Dendritic cell treated with granulocyte-macrophage colony-stimulating factor and Interleukin-4, amounts not matched to agents 40 ng/mL and 50 ng/mL, for 4 days (primary cell): ENCODE data around the gene ADAM12.
"Not testable (repeated sequence)": the region's sequence is repeated elsewhere in the genome, so short reads cannot be mapped to it uniquely, and the experiment has no call there.

Experiments used
- H3K27ac Mint-ChIP-seq: one replicate; pipeline ENCODE4 v1.8.0; 2022; ENCODE audit warnings: mild to moderate bottlenecking, mixed read lengths
- H3K27me3 Mint-ChIP-seq: one replicate; pipeline ENCODE4 v1.8.0; 2022; ENCODE audit warnings: mild to moderate bottlenecking, mixed read lengths
- H3K36me3 Mint-ChIP-seq: one replicate; pipeline ENCODE4 v1.8.0; 2022; ENCODE audit warnings: low read depth, mixed read lengths
- H3K4me1 Mint-ChIP-seq: one replicate; pipeline ENCODE4 v1.8.0; 2022; ENCODE audit warnings: low read depth, mixed read lengths
- H3K4me3 Mint-ChIP-seq: one replicate; pipeline ENCODE4 v1.8.0; 2022; ENCODE audit warnings: mild to moderate bottlenecking, moderate library complexity, mixed read lengths
- H3K9me3 Mint-ChIP-seq: one replicate; pipeline ENCODE4 v1.8.0; 2022; ENCODE audit warnings: mixed read lengths
- intact Hi-C: fragments of 100-400 bp; cut with micrococcal nuclease; formaldehyde crosslinking; loops from one replicate; pipeline ENCODE4 v1.15.0; 2022

The ADAM12 gene

DNA sequence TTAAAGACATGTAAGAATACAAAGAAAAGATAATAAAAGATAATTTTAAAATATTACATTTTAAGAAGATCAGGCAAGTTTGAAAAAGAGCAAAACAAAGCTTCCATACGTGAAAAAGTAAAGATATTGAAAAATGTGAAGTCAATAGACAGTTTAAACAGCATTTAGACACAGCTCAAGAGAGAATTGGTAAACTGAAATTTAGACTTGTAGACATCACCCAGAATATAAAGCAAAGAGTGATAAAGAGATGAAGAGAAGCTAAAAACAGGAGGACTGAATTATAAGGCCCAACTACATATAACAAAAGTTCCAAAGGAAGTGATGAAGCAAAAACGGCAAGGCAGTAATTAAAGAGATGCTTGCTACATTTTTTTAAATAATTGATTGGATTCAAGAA, 13.8 kb downstream of the ADAM12 start:
- Mint-ChIP-seq H3K36me3 (no peaks in the 10 kb centered on the region), H3K9me3 (peaks cover 8% of the 10 kb centered on the region), H3K27me3 (no peaks in the 10 kb centered on the region), H3K4me1 (no peaks in the 10 kb centered on the region), H3K4me3 (no peak overlapping the region), H3K27ac (no peak overlapping the region)
- intact Hi-C loops, result no loop called here

DNA sequence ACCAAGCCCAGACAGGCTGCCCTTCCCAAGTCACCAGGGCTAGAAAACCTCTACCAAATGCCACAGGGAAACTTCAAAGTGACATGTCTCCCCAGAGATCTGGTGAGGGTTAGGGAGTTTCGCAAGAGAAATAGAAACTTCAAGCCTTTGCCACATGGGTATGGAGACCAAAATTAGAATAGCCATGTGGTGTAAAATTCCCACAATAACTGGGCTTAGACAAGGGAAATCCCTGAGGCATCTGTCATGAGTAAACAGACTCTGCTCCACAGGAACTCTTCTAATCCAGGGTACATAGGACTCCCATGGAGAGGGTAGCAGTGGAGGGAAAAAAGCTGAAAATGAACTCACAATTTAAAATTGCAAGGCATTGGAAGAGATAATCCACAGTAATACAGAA, 14.3 kb downstream of the ADAM12 start:
- no peaks in the 10 kb centered on the region for H3K27me3 Mint-ChIP-seq
- no peaks in the 10 kb centered on the region for H3K36me3 Mint-ChIP-seq
- intact Hi-C loops, result no loop called here
- peaks cover 8% of the 10 kb centered on the region for H3K9me3 Mint-ChIP-seq
- no peaks in the 10 kb centered on the region for H3K4me1 Mint-ChIP-seq
- no peak overlapping the region for H3K4me3 Mint-ChIP-seq
- no peak overlapping the region for H3K27ac Mint-ChIP-seq

DNA sequence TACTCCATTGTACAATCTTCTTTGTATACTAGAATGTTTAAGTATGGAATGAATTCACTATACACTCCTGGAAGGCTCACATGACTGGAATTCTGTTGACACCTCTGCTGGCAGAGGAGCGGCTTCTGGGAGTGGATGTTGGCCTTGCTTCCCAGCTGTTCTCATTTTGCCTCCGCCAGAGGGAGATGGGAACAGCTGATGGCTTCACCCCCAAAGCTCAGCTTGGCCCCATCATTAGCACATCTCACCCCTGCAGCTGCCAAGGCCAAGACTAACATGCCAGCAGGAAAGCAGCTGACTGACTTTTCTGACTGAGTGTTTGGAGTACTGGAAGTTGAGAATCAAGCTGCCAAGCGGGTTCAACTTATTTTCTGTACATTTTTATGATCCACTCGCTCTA, 15.1 kb downstream of the ADAM12 start:
- Mint-ChIP-seq H3K36me3 (no peaks in the 10 kb centered on the region), H3K4me1 (no peaks in the 10 kb centered on the region), H3K27ac (no peak overlapping the region), H3K9me3 (peaks cover 8% of the 10 kb centered on the region), H3K27me3 (no peaks in the 10 kb centered on the region), H3K4me3 (no peak overlapping the region)
- intact Hi-C loops, result no loop called here

DNA sequence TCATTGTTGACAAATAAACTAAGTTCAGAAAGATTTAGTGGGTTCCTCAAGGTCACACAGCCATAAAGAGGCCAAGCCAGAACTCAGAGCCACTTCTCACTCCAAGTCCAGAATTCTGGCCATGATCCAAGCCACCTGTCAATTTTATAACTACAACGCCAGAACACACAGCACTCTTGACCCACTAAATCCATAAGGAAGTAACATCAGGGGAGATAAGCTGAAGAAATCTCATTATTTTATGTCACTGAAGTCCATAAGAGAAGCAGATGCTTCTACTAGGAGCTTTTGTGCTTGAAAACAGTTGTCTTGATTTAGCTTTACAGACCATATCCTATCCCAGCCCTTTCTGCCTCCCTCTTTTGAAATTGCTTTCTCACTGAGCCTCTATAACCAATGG, 15.9 kb downstream of the ADAM12 start:
- H3K27ac Mint-ChIP-seq, result no peak overlapping the region
- intact Hi-C loops, result no loop called here
- H3K27me3 Mint-ChIP-seq, result no peaks in the 10 kb centered on the region
- H3K4me1 Mint-ChIP-seq, result no peaks in the 10 kb centered on the region
- H3K36me3 Mint-ChIP-seq, result no peaks in the 10 kb centered on the region
- H3K9me3 Mint-ChIP-seq, result peaks cover 8% of the 10 kb centered on the region
- no peak overlapping the region for H3K4me3 Mint-ChIP-seq

DNA sequence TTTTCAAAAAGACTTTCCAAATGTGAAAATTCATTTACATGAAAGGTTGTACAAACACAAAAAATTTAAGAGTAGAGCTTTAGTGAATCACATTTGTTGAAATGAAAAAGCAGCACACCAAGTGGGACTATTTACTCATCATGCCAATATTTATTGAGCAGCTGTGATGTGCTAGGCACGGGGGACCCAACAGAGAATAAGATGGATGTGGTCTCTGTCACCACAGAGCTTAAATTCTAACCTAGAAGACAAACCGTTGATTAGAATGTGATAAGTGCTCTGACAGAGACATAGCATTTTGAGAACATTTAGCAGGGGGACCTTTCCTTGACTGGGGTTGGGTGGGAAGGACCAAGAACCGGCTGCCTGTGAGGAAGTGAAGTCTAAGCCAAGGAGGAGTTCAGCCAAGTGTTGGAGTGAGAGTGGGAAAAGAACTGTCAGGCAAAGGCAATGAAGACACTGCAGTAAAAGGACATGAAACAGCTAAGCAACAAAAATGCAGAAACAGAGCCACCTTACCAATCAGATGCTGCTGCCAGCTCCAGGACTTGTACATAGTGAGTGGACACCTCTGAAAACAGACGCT, 19.1 kb downstream of the ADAM12 start:
- Mint-ChIP-seq H3K9me3 (peaks cover 2% of the 10 kb centered on the region), H3K27ac (no peak overlapping the region)

GRCh38 chr10:126357169-126357568, 31.1 kb downstream of the ADAM12 start:
- Mint-ChIP-seq H3K27ac (no peak overlapping the region), H3K4me3 (no peak overlapping the region), H3K9me3 (peaks cover 60% of the 10 kb centered on the region), H3K36me3 (no peaks in the 10 kb centered on the region), H3K4me1 (no peaks in the 10 kb centered on the region), H3K27me3 (no peaks in the 10 kb centered on the region)
- intact Hi-C loops, result no loop called here

More for the DNA sequence above, 19.1 kb downstream of the ADAM12 start:
- Mint-ChIP-seq H3K27me3 (no peaks in the 10 kb centered on the region), H3K36me3 (no peaks in the 10 kb centered on the region), H3K4me1 (no peaks in the 10 kb centered on the region), H3K4me3 (no peak overlapping the region)
- intact Hi-C loops, result no loop called here

DNA sequence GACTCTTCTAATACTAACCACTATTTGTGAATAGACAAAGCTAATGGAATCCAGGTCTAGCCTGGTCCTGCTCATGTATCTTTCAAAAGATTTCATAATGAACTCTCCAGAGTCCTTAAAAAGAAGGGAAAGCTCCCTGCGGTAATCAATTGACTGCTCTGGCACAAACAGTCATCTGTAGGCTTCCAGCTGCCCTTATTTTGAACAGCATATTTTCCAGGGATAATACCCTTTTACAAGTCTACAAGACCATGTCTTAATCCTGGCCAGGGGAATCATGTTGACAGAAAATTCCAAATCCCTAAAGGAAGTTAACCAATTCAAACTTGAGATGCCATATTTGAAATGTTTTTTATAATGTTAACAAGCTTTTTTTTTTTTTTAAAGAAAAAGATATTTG, 34.6 kb downstream of the ADAM12 start:
- intact Hi-C loops, result no loop called here
- Mint-ChIP-seq H3K36me3 (no peaks in the 10 kb centered on the region), H3K9me3 (peaks cover 36% of the 10 kb centered on the region), H3K27ac (no peak overlapping the region), H3K4me3 (no peak overlapping the region), H3K4me1 (no peaks in the 10 kb centered on the region), H3K27me3 (no peaks in the 10 kb centered on the region)

GRCh38 chr10:126352453-126352852, 35.8 kb downstream of the ADAM12 start:
- Mint-ChIP-seq H3K36me3 (no peaks in the 10 kb centered on the region), H3K27ac (no peak overlapping the region), H3K4me3 (no peak overlapping the region), H3K27me3 (no peaks in the 10 kb centered on the region), H3K4me1 (no peaks in the 10 kb centered on the region), H3K9me3 (peaks cover 25% of the 10 kb centered on the region)
- intact Hi-C loops, result no loop called here

DNA sequence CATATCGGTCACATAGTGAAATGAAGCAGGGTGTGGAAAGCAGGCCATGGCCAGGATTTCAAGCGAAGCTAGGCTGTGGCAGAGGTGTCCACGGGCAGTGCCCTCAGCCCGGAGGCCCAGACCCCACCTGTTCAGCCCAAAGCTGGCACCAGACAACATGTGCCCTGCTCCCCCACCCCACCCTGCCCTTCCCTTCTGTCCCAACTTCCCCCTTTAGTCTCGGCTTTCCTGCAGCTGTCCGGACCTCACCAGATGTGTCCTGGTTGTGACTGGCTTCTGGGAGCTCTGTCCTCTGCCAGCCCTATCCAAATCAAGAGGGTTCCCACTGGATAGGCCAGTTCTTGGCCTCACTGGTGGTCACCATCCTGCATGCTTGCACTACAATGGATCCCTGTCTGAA, 37.3 kb downstream of the ADAM12 start:
- Mint-ChIP-seq H3K27me3 (no peaks in the 10 kb centered on the region), H3K9me3 (peaks cover 11% of the 10 kb centered on the region), H3K4me1 (no peaks in the 10 kb centered on the region), H3K4me3 (no peak overlapping the region), H3K27ac (no peak overlapping the region), H3K36me3 (no peaks in the 10 kb centered on the region)
- intact Hi-C loops, result no loop called here

GRCh38 chr10:126350216-126350992, 37.9 kb downstream of the ADAM12 start:
- Mint-ChIP-seq H3K4me3 (no peak overlapping the region), H3K9me3 (peaks cover 5% of the 10 kb centered on the region), H3K27me3 (no peaks in the 10 kb centered on the region), H3K36me3 (no peaks in the 10 kb centered on the region), H3K4me1 (no peaks in the 10 kb centered on the region), H3K27ac (no peak overlapping the region)
- intact Hi-C loops, result no loop called here

DNA sequence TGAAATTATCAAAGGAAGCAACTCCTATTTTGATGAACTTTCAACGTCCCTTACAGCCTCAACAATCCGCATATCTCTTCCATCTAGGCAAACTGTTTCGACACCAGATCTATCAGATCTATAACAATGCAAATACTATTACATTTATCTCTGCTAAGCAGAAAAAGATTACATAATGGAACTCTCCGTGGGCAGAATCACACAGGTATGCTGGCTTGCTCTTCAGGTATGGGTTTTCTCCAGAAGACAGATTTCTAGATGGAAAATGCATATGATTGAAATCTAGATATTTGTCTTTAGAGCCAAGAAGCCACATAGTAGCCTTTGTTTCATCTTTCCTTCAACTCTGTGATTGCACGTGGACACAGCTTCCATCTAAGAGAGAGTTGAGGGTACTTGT, 38.6 kb downstream of the ADAM12 start:
- no peaks in the 10 kb centered on the region for H3K36me3 Mint-ChIP-seq
- no peaks in the 10 kb centered on the region for H3K27me3 Mint-ChIP-seq
- H3K9me3 Mint-ChIP-seq, result no peaks in the 10 kb centered on the region
- H3K4me3 Mint-ChIP-seq, result no peak overlapping the region
- intact Hi-C loops, result no loop called here
- no peaks in the 10 kb centered on the region for H3K4me1 Mint-ChIP-seq
- H3K27ac Mint-ChIP-seq, result no peak overlapping the region

DNA sequence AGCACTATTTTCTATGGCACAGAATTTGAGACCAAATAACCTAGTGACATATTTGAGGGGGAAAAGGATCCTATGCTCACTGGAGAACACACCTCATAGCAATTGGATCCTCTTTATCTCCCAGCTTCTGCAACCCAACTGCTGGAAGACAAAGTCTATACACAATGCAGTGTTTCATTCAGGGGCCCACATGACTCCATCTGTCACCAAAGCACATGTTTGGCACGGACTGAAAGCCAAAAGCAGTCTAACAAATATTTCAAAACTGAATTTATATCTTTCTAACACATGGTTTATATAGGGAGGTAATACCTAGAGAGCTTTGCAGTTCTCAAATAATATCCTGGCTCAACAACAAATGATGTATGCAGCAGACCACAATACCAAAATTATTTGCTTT, 39.2 kb downstream of the ADAM12 start:
- H3K36me3 Mint-ChIP-seq, result no peaks in the 10 kb centered on the region
- intact Hi-C loops, result no loop called here
- H3K9me3 Mint-ChIP-seq, result no peaks in the 10 kb centered on the region
- H3K4me1 Mint-ChIP-seq, result no peaks in the 10 kb centered on the region
- no peak overlapping the region for H3K27ac Mint-ChIP-seq
- H3K27me3 Mint-ChIP-seq, result no peaks in the 10 kb centered on the region
- H3K4me3 Mint-ChIP-seq, result no peak overlapping the region

GRCh38 chr10:126343496-126343895, 44.8 kb downstream of the ADAM12 start:
- intact Hi-C loops, H3K27me3 Mint-ChIP-seq, H3K4me1 Mint-ChIP-seq, H3K4me3 Mint-ChIP-seq, H3K36me3 Mint-ChIP-seq, H3K27ac Mint-ChIP-seq, H3K9me3 Mint-ChIP-seq: not testable (repeated sequence)

DNA sequence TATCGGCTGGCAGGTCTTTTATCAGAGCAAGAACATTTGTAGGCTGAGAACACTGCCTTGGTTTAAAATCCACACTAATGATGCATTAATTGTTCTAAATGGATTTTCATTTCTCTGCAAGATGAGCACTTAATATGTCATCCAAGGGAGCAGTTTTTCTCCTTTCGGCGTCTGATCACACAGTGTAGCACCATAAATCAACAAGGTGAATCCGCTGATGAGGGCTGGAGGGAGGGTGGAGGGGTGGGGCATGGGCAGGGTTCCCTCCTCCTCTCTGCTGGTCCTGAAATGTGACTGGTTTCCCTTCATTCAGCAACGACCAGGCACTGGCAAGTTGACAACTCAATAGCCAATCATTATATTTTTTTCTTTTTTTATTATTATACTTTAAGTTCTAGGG, 45.6 kb downstream of the ADAM12 start:
- H3K27ac Mint-ChIP-seq, result no peak overlapping the region
- intact Hi-C loops, result no loop called here
- no peaks in the 10 kb centered on the region for H3K36me3 Mint-ChIP-seq
- H3K4me1 Mint-ChIP-seq, result no peaks in the 10 kb centered on the region
- no peak overlapping the region for H3K4me3 Mint-ChIP-seq
- H3K9me3 Mint-ChIP-seq, result no peaks in the 10 kb centered on the region
- no peaks in the 10 kb centered on the region for H3K27me3 Mint-ChIP-seq

DNA sequence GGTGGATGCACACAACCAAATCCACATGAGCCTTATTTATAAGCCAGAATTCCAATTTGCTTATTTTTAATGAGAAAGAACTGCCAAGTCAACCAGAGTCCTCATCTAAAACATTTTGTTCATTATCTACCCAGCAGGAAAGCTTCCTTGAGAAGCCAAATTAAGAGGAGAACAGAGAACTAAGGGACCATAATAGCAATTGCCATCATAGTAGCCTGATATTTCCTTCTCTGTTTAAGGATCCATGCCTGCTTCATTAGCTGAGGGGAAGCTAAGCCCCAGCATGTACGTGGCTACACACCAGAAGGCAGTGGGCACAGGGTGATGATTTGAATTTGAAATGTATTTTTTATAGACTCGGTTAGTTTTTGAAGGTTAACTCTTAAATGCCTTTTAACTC, 46.8 kb downstream of the ADAM12 start:
- H3K4me1 Mint-ChIP-seq, result no peaks in the 10 kb centered on the region
- H3K27ac Mint-ChIP-seq, result no peak overlapping the region
- no peaks in the 10 kb centered on the region for H3K27me3 Mint-ChIP-seq
- intact Hi-C loops, result no loop called here
- H3K4me3 Mint-ChIP-seq, result no peak overlapping the region
- H3K9me3 Mint-ChIP-seq, result no peaks in the 10 kb centered on the region
- H3K36me3 Mint-ChIP-seq, result no peaks in the 10 kb centered on the region
